GM18867 (cell line): ENCODE data around the gene MBP.
"Not testable (repeated sequence)": the region's sequence is repeated elsewhere in the genome, so short reads cannot be mapped to it uniquely, and the experiment has no call there.

Experiments used
- ATAC-seq: cut with Tn5 transposase; IDR thresholded peaks from one replicate; pipeline ENCODE4 v1.9.1; 2021; ENCODE audit warnings: mild to moderate bottlenecking, moderate library complexity; ENCODE audit not compliant: unreplicated experiment

MBP gene

GRCh38 chr18:76994086-76994654 is 138.4 kb downstream of the MBP start:
- no peak for ATAC-seq

- ATAC-seq, result no peak
These were observed 139.0 kb downstream of the MBP start for GRCh38 chr18:76993573-76993972.

GRCh38 chr18:76993085-76993382 is 139.5 kb downstream of the MBP start:
- ATAC-seq, result no peak

GRCh38 chr18:76992226-76993084 is 140.1 kb downstream of the MBP start:
- no peak for ATAC-seq

GRCh38 chr18:76991021-76991688 is 141.4 kb downstream of the MBP start:
- ATAC-seq, result no peak

- ATAC-seq, result not testable (repeated sequence)
These were observed 142.1 kb downstream of the MBP start for GRCh38 chr18:76990343-76991020.

GRCh38 chr18:76989647-76990190 is 142.9 kb downstream of the MBP start:
- ATAC-seq, result peak; percentile 5

- ATAC-seq, result peak; percentile 53
These were observed 143.5 kb downstream of the MBP start for GRCh38 chr18:76988827-76989646.

- ATAC-seq, result no peak
These were observed 144.4 kb downstream of the MBP start for GRCh38 chr18:76988031-76988826.

GRCh38 chr18:76986406-76986805 is 146.2 kb downstream of the MBP start:
- no peak for ATAC-seq

- no peak for ATAC-seq
These were observed 146.7 kb downstream of the MBP start for GRCh38 chr18:76985951-76986236.

GRCh38 chr18:76985156-76985950 is 147.2 kb downstream of the MBP start:
- ATAC-seq, result no peak

GRCh38 chr18:76984193-76985155 is 148.1 kb downstream of the MBP start:
- no peak for ATAC-seq

GRCh38 chr18:76983613-76984051 is 149.0 kb downstream of the MBP start:
- ATAC-seq, result no peak

- peak; percentile 77 for ATAC-seq
These were observed 149.6 kb downstream of the MBP start for GRCh38 chr18:76982841-76983583.

- no peak for ATAC-seq
These were observed 150.5 kb downstream of the MBP start for GRCh38 chr18:76982038-76982437.

- ATAC-seq, result peak; percentile 49
These were observed 151.1 kb downstream of the MBP start for GRCh38 chr18:76981396-76981968.
